CD4-positive, alpha-beta T cell (primary cell): ENCODE results near the gene ISCA2. TPM values are rescaled to one million over a fixed set of nuclear protein-coding genes. Genes with fewer than 3 reads are reported as not detected.

Experiments
- ATAC-seq: fragments of 200-7000 bp; cut with Tn5 transposase; one replicate; pipeline ENCODE4 v1.10.0; 2022; ENCODE audit warnings: mild to moderate bottlenecking; ENCODE audit not compliant: poor library complexity
- CTCF ChIA-PET: fragments of 350-600 bp; sonication (Branson Sonifier 250); formaldehyde crosslinking; loops from one replicate; lab custom pipeline; 2021; ENCODE audit warnings: antibody characterized with exemption, inconsistent platforms; lab: Charles Lee
- POLR2A ChIA-PET: fragments of 350-600 bp; sonication (Branson Sonifier 250); formaldehyde crosslinking; loops from one replicate; lab custom pipeline; 2021; ENCODE audit warnings: antibody characterized with exemption, inconsistent platforms; lab: Charles Lee
- DNase-seq, 14 experiments: peaks; one replicate each; pipeline ENCODE4 v3.0.0-alpha.2; 2013 to 2020; ENCODE audit warnings: mixed read lengths in 2 of 14
- H3K27ac ChIP-seq, 2 donors: one replicate each; pipeline versions ENCODE4 v1.5.1 to v1.7.0; 2013; ENCODE audit warnings: low read length in 2 of 2, low read depth in 1 of 2, mild to moderate bottlenecking in 1 of 2
- H3K27me3 ChIP-seq, 2 experiments: 1 replicate in 1 of 2; 2 replicates in 1 of 2; pipeline versions ENCODE4 v1.6.1 to v1.7.0; 2013; ENCODE audit warnings: low read length in 2 of 2, control low read depth in 1 of 2, mild to moderate bottlenecking in 1 of 2, moderate library complexity in 1 of 2; ENCODE audit not compliant: insufficient read depth in 2 of 2, control insufficient read depth in 1 of 2
- H3K36me3 ChIP-seq: one replicate; pipeline ENCODE4 v1.6.1; 2013; ENCODE audit warnings: low read length, control low read depth; ENCODE audit not compliant: insufficient read depth
- H3K4me1 ChIP-seq: one replicate; pipeline ENCODE4 v1.6.1; 2013; ENCODE audit warnings: low read length, control low read depth; ENCODE audit not compliant: insufficient read depth
- H3K4me3 ChIP-seq: one replicate; pipeline ENCODE4 v1.5.1; 2013; ENCODE audit warnings: mild to moderate bottlenecking, low read length, moderate library complexity
- H3K9me3 ChIP-seq, 2 experiments: 1 replicate in 1 of 2; 2 replicates in 1 of 2; pipeline versions ENCODE4 v1.6.1 to v1.7.0; 2013; ENCODE audit warnings: low read length in 2 of 2, mild to moderate bottlenecking in 2 of 2, control low read depth in 1 of 2, moderate library complexity in 1 of 2; ENCODE audit not compliant: control insufficient read depth in 1 of 2, insufficient read depth in 1 of 2
- H3K27ac Mint-ChIP-seq: one replicate; pipeline ENCODE4 v1.8.0; 2020; ENCODE audit warnings: mixed read lengths
- H3K27me3 Mint-ChIP-seq: one replicate; pipeline ENCODE4 v1.8.0; 2021; ENCODE audit warnings: mixed read lengths
- H3K36me3 Mint-ChIP-seq: one replicate; pipeline ENCODE4 v1.8.0; 2021; ENCODE audit warnings: low read depth, mixed read lengths
- H3K4me1 Mint-ChIP-seq: one replicate; pipeline ENCODE4 v1.8.0; 2021; ENCODE audit warnings: low read depth, mixed read lengths
- H3K4me3 Mint-ChIP-seq: one replicate; pipeline ENCODE4 v1.8.0; 2020; ENCODE audit warnings: mild to moderate bottlenecking, mixed read lengths
- H3K9me3 Mint-ChIP-seq: one replicate; pipeline ENCODE4 v1.8.0; 2020; ENCODE audit warnings: mixed read lengths
- intact Hi-C, 2 experiments: fragments of 100-400 bp; cut with DNase I in 1 of 2; cut with micrococcal nuclease in 1 of 2; formaldehyde crosslinking; loops; one replicate each; pipeline versions ENCODE4 v1.15.1 to v1.9.0; 2023 to 2025; cut with DNase I, micrococcal nuclease
- total RNA-seq, 174 experiments: library from RNA in 2 of 174; stranded (reverse) in 2 of 174; gene quantifications; one replicate each; pipeline ENCODE4 v1.2.3 and lab custom pipeline; 2021 to 2026
- TF ChIP-seq, protein P1 (sequence below): fragments of 200-600 bp; IDR thresholded peaks from one replicate; pipeline ENCODE4 v1.8.0; 2022; ENCODE audit warnings: antibody characterized with exemption, mild to moderate bottlenecking

The ISCA2 gene
- total RNA-seq, 2 experiments from 2014 or later = 22.5 to 23.7 TPM

DNA sequence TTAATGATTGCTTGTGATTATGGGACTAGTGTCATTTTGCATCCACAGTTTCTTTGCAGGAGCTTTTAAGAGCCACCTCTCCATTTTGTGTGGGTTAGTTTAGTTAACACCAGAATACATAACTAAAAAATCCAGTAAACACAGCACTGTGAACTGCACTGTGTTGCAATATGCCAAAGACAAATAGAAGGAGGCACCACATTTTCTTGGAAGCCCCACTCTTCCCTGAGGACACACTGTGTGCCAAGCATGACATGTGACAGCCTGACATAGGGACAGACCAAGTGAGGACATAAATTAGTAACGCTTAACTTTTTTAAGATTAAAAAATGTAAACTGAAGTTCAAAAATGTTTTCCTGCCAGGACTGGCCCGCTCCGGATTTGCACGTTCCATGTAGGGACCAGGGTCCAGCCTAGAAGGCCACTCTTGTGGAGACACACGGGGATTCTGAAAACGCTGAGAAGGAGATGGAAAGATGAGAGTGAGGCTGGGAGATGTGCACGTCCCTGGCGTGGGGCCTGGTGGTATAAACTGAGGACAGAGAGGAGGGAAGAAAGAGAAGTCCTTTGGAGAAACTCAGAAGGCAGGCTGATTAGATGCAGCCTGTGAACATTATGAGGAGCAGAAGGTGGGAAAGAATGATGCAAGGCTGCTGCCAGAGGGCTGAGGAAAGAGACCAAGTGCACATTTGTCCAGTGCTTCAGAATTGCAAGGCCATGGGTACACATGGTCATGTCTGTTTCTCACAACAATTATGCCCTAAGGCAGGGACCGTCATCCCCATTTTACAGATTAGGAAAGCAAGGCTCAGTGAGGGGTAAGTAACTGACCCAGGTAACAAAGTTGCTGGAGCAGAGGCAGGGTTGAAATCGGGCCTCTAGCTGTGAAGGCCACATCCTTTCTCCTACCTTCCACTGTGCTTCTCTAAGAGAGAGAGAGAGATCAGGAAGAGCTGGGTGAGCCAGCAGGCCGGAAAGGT, 45.1 kb downstream of the ISCA2 start:
- ChIA-PET POLR2A (no interaction called here), CTCF (no interaction called here)
- Mint-ChIP-seq H3K9me3 (no peaks in the 10 kb centered on the region), H3K27me3 (no peaks in the 10 kb centered on the region), H3K36me3 (no peaks in the 10 kb centered on the region), H3K4me1 (no peaks in the 10 kb centered on the region), H3K27ac (no peak overlapping the region), H3K4me3 (no peak overlapping the region)
- H3K27ac ChIP-seq = no peak overlapping the region
- H3K9me3 ChIP-seq = no peaks in the 10 kb centered on the region
- TF ChIP-seq, protein P1, sequence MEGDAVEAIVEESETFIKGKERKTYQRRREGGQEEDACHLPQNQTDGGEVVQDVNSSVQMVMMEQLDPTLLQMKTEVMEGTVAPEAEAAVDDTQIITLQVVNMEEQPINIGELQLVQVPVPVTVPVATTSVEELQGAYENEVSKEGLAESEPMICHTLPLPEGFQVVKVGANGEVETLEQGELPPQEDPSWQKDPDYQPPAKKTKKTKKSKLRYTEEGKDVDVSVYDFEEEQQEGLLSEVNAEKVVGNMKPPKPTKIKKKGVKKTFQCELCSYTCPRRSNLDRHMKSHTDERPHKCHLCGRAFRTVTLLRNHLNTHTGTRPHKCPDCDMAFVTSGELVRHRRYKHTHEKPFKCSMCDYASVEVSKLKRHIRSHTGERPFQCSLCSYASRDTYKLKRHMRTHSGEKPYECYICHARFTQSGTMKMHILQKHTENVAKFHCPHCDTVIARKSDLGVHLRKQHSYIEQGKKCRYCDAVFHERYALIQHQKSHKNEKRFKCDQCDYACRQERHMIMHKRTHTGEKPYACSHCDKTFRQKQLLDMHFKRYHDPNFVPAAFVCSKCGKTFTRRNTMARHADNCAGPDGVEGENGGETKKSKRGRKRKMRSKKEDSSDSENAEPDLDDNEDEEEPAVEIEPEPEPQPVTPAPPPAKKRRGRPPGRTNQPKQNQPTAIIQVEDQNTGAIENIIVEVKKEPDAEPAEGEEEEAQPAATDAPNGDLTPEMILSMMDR = no peak
- H3K4me1 ChIP-seq = no peaks in the 10 kb centered on the region
- no peak for ATAC-seq
- intact Hi-C loops = no loop called here
- H3K36me3 ChIP-seq = no peaks in the 10 kb centered on the region
- DNase-seq = no peak
- no peaks in the 10 kb centered on the region for H3K27me3 ChIP-seq
- no peak overlapping the region for H3K4me3 ChIP-seq

DNA sequence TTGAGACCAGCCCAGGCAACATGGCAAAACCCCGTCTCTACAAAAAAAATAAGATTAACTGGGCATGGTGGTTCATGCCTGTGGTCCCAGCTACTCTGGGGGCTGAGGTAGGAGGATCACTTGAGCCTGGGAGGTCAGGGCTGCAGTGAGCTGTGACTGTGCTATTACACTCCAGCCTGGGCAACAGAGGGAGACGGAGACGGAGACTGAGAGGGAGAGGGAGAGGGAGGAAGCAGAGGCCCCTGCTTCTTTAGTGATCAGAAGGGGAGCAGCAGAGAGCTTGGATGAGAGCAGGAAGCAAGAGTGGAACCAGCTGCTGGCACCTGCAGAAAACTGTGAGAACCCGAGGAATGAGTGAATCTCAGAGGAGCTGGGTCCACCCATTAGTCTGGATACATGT, 45.9 kb downstream of the ISCA2 start:
- no peaks in the 10 kb centered on the region for H3K4me1 ChIP-seq
- ATAC-seq (no peak), DNase-seq (no peak)
- H3K36me3 ChIP-seq = no peaks in the 10 kb centered on the region
- ChIA-PET POLR2A (no interaction called here), CTCF (no interaction called here)
- Mint-ChIP-seq H3K27ac (no peak overlapping the region), H3K27me3 (no peaks in the 10 kb centered on the region), H3K36me3 (no peaks in the 10 kb centered on the region), H3K9me3 (no peaks in the 10 kb centered on the region), H3K4me3 (no peak overlapping the region), H3K4me1 (no peaks in the 10 kb centered on the region)
- H3K27ac ChIP-seq = no peak overlapping the region
- no peaks in the 10 kb centered on the region for H3K27me3 ChIP-seq
- H3K4me3 ChIP-seq = no peak overlapping the region
- intact Hi-C loops = no loop called here
- TF ChIP-seq, protein P1 = no peak
- H3K9me3 ChIP-seq = no peaks in the 10 kb centered on the region

DNA sequence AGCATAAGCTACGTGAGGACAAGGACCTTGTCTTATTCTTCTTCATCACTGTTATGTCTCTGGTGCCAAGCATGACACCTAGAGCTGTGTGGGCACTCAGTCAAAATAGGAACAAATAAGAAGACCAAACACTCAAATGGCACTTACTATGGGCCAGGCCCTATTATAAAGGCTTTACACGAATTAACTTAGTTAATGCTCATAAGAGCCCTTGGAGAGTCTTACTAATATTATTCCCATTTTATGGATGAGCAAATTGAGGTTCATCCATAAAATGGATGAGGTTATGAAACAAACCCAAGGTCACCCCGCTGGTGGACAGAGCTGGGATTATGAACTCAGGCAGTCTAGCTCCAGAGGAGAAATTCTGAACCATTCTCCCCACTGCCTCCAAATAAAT, 47.7 kb downstream of the ISCA2 start:
- Mint-ChIP-seq H3K4me1 (no peaks in the 10 kb centered on the region), H3K27ac (no peak overlapping the region), H3K4me3 (no peak overlapping the region), H3K27me3 (no peaks in the 10 kb centered on the region), H3K36me3 (no peaks in the 10 kb centered on the region), H3K9me3 (no peaks in the 10 kb centered on the region)
- DNase-seq (no peak), ATAC-seq (no peak)
- Histone ChIP-seq H3K4me1 (no peaks in the 10 kb centered on the region), H3K9me3 (no peaks in the 10 kb centered on the region), H3K27ac (no peak overlapping the region), H3K36me3 (no peaks in the 10 kb centered on the region), H3K4me3 (no peak overlapping the region), H3K27me3 (no peaks in the 10 kb centered on the region)
- ChIA-PET POLR2A (no interaction called here), CTCF (no interaction called here)
- intact Hi-C loops = no loop called here
- TF ChIP-seq, protein P1 = no peak
